HG03469 (cell line): ENCODE results near the gene ARHGAP25.

ENCODE experiments used
- ATAC-seq: cut with Tn5 transposase; IDR thresholded peaks from one replicate; pipeline ENCODE4 v1.9.1; 2021; ENCODE audit warnings: mild to moderate bottlenecking, moderate library complexity, moderate number of reproducible peaks; ENCODE audit not compliant: unreplicated experiment

Gene ARHGAP25

DNA sequence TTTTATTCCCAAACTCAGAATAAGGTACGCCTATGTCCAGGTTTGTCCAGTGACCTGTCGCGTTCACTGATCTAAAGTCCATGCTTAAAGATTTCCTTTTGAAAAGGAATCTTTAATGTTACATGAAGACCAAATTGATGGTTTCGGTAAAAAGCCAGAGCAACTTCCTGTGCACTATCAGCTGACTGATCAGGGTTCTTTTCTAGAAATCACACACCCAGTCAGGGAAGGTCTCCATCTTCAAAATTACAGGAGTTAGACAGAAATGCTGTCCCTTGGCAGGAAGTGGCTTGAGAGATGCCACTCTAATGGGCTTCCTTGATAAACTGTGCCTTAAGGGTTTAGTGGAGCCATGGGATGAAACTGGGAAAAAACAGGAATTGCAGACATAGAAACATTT is 14.7 kb upstream of the ARHGAP25 start:
- ATAC-seq: no peak

DNA sequence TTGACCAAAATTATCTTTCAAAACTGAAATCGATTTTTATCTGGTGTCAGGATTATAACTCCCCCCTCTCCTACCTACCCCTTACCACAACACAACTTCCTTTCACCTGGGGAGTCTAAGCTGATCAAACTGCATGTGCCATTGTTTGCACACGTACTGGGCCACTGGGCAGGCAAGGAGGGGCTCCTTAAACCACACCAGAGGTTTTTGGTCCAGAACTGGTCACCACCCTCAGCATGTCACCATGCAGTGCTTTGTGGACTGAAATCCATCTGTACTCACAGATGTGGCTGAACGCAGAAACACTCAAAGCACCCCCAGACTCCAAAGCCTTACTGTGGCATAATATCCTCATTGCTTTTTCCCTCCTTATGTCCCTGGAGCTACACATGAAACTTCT is 13.9 kb upstream of the ARHGAP25 start:
- ATAC-seq: no peak

DNA sequence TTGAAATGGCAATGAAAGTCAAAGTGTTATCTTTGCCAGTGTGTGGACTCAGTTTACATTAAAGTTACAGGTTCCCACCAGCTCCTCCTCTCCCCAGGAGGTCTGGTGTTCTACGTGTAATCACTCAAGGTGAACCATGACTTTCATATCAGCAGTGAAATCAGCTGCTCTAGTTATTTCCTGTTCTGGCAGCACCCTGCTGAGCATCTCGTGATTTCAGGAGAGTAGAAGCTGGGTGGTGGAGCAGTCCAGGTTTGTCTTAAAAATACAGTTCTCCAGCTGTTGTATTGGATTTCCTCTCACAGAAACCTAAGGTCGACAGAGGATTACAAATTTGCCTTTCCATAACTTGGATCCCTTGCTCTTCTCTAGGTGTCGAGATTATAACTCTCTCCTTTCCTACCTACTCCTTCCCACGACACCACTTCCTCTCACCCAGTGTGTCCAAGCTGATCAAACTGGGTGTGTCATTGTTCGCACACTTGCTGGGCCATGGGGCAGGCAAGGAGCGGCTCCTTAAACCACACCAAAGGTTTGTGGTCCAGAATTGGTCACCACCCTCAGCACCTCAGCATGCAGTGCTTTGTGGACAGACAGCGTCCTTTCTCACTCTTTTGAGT is 13.0 kb upstream of the ARHGAP25 start:
- no peak for ATAC-seq

DNA sequence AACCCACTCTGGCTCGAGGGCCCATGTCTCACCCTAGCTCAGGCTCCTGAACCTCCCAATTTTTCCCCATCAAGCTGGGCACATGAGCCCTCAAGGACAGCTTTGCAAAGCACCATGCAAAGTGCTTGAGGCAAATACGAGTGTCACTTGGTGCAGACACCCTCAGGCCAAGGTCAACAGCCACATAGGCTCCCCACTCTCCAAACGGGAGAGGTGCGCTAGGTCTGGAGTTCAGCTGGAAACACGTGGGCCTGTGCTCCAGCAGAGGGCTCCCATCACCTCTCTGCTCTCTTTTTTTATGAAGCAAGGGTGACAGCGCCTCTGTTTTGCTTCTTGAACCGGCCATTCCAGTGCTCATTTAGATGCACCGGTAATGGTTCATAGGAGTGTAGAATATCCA is 11.9 kb upstream of the ARHGAP25 start:
- no peak for ATAC-seq

DNA sequence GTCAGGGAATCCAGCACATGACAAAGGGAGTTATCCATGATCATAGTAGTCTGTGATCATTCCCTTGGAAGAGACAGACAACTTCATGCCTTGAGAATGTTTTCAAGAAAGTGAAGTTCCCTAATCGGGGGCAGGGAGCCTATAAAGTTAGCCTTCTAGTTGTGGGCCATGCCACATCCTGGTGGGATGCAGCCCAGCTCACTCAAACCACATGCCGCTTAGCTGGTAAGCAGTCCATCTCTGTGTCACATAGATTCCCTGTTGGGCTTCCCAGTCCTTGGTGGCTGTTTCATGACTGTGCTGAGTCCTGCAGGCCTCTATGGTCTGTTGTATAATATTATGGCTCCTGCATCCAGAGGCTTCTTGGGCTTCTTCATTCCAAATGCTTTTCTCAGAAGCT is 11.4 kb upstream of the ARHGAP25 start:
- no peak for ATAC-seq

DNA sequence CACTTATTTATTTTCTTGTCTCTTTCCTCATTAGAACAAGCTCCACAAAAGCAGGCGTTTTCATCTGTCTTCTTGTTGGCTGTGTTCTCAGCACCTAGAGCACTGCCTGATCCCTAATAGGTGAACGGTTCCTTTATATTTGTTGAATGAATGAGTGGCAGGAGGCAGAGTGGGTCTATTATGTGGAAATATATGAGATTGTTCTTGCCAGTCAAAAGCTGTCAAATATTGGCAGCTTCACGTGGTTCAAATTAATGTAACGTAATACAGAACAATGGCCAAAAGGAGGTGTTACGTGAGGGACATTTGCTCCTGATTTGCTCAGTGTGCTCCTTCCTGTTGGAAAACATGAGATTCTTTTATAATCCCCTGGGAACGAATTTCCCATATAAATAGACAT is 8.5 kb upstream of the ARHGAP25 start:
- no peak for ATAC-seq

DNA sequence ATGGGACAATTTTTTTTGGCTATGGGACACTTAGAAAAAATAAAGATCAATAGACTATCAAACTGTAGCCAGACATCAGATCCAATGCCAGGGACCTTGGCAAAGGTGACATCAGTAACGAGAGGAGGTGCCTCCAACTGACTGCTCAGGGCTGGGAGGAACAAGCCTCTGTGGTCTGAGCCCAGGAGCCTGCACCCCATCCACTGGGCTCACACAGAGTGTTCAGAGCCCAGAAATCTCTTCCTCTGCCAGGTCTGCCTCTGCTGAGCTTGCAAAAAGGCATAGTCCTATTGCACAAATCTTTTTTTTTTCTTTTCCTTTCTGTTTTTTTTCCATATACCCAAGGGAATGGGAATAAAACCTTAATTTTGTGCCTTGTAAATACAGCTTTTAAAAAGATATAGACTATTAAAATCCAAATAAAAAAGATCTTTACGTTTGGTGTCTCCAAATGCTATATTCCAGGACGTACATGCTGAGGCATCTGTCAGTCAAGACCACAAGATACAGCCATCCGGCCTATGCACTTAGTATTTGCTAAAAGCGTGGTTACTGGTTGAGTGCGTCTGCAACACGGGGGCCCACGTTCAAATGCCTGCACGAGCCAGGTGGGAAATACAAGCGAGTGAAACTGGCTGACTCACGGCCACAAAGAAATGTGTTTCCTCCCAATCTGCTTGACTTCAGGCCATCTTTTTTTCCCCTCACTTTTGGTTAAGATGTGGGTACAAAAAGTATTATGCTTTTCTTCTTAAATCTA is 7.8 kb upstream of the ARHGAP25 start:
- ATAC-seq: peak; percentile 89

GRCh38 chr2:68727683-68728375 is 6.8 kb upstream of the ARHGAP25 start:
- no peak for ATAC-seq

DNA sequence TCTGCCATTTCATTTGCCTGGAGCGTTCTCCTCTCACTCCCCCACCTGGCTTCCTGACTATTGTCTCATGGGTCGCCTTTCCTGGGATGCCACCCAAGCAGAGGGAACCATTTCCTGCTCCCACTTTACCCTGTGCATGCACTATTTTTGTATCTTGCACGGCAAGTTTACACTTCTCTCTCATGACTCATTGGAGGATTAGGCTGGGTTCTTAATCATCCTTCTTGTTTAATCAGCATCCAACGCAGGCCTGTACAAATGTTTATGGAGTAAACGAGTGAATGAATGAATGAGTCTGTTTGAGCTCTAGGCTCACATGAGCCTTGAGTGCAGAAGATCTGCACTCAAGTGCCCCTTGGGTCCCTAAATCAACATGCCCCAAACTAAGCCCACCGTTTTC is 3.8 kb upstream of the ARHGAP25 start:
- ATAC-seq: no peak

DNA sequence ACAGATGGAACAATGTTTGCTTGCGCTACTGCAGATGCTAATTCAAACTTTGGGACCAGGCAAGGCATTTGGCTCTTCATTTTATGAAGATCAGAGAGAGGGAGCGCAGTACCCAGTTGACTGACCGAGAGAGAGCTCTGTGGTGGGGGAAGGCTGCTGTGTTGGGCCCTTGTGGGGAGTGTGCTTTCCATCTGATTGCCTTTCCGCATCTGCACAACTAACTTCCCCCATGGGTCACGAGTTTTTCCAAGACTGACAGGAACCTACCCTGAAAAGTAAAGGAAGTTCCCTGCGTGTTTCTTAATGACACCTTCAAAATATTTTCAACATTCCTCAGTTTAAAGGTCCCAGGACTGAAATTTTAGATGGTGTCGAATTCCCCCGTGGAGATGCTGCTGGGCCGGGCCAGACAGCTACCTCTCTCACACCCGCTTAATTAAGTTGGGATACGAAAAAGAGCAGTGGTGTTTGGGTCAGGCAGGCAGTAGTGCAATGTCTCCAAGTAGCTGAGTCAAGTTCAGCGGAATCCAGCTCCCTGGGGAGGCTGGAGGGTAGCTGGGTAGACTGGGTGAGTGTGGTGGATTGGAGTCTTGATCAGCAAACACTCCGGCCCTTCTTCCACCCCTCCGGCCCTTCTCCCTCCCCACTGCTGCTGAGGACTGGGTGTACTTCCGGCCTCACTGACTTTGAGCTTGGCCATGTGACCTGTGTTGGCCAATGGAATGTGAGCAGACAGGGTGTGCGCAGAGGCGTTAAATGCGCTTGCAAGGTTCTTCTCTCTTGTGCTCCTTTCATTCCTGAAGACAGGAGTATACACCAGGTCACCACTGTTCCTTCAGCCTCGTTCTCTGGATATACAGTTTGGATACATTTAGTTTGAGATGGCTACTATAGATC is 2.3 kb upstream of the ARHGAP25 start:
- ATAC-seq: no peak

DNA sequence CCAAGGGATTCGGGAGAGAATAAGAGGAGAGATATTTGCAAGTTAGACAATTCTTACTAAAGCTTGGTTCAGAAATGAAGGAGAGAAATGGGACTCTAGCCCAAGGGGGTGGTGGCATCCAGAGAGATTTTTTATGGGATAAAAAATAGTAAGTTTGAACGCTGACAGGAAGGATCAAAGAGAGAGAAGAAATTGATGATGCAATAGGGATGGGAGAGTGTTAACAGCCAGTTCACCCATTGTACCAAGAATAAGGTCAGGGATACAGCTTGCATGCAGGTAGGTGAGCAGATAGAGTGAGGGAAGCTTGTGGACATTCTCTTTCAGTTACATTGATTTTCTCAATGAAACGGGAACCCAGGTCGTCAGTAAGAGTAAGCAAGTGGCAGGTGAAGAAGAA is 1.2 kb upstream of the ARHGAP25 start:
- no peak for ATAC-seq

GRCh38 chr2:68734176-68734575 is 435 bp upstream of the ARHGAP25 start:
- ATAC-seq: no peak

DNA sequence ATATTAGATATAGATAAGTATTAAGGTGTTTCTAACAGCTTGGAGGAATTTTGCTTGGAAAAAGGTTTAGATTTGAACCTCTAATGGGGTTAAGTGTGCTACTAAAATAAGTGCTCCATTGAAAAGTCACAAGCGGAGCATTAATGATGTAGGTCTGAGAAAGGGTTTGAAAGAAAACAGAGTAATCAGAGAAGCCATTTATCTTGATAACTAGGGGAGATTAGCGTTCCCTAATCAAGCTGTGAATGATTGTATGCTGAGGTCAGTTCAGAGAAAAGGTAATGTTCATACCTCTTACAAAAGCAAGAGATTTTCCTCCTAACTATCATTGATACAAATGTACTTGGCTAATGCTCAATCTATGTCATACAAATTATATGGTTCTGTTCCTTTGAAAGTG is 1.5 kb downstream of the ARHGAP25 start:
- no peak for ATAC-seq

DNA sequence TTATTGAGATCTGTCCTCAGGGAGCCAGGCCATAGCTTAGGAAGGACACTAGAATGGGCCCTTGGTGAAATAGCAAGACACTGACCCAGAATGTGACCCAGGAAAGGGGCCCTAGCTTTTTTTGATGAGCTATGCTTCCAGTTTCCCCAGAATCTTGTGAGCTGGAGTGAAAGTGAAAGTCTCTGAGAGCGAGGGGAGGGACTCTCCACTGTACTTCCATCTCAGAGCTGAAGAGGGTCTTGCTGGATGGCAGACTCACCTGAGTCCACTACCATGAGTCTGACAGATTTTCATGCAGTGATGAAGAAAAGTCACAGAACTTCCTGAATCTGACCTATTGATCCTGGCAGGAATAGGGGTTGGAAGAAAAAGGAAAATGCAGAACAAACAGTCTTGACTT is 3.1 kb downstream of the ARHGAP25 start:
- ATAC-seq: no peak

DNA sequence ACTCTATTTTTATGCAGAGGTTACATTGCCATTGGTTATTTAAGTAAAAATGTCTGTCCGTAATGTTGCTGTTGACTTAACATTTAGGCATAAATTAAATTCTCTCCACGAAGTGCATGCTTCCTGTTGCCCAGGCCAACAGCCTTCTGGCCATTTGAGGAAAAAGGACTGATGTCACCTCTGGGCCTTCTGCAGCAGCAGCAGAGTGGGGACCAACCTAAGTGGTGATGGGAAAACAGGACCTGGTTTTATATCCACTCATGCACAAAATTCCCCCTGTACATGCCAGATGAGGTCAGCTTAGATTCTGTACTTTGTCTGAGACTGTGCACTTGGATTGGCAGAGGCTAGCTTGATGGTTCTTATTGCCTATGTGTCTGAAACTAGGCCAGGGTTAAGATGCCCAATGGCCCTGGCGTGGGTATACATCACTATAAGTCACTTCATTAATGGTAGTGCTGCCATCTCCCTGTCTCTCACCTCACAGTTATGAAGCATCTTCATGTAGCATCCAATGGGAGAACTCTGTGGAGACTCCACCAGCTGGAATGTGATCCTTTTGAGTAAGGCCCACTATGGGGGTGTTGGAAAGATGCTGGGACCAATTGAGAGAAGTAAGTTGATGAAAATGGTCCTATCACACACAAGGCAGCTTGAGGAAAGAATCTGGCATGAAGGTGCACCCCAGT is 4.4 kb downstream of the ARHGAP25 start:
- ATAC-seq: no peak

DNA sequence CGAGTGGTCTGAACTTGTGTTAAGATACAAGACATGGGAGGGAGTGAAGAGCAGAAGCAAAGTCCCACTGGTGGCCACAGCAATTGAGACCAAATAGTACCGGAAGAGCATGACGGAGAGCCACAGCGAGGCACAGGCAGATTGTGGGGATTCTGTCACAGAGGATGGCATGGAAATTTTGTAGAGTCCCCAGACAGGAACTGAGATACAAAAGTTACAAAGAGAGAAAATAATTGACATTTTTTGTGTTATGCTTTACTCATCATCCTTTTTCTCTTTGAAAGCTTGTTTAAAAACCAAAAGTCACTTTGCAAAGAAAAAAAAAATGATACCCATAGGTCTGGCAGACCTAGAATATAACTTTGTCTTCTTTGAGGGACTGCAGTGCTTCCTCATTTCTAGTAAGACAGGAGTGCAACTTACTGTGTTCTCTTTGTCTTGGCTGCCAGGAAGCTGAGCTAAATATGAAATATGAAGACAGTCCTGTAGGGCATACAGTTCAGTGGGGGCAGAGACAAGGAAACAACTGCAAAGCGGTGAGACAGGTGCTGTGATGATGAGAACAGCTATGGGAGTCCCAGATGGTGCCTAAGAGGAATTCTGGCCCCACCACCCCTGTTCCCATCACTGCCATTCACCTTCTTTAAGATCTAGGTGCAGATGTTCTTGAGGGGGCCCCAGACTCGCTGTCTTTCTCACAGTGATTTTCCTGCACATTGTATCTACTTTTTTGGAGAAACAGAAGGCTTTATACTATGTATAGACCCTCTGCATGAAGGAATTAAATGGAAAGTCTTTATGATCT is 5.2 kb downstream of the ARHGAP25 start:
- ATAC-seq: no peak

DNA sequence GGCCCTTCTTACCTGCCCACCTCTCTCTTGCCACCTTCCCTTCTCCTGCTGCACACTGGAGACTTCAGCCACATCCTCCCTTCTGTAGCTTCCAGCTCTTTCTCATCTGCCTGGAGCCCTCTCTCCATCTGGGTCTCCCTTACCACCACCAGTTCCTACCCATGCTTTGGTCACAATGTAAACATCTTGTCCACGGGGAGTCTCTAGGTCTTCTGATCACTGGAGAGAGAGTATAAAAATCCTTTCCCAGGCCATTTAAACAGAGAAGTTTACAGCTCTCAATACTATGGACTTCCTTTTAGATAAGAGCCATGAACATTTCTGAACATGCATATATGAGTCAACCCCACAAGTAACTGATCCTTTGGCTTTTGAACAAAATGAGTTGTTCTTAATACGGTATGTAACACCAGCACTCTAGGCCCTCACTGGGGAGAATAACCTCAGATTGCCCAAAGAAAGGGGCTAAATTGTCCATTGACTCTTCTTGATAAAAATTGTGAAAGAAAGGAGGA is 5.8 kb downstream of the ARHGAP25 start:
- no peak for ATAC-seq

- no peak for ATAC-seq
Measured at GRCh38 chr2:68741238-68741637, 6.6 kb downstream of the ARHGAP25 start.

DNA sequence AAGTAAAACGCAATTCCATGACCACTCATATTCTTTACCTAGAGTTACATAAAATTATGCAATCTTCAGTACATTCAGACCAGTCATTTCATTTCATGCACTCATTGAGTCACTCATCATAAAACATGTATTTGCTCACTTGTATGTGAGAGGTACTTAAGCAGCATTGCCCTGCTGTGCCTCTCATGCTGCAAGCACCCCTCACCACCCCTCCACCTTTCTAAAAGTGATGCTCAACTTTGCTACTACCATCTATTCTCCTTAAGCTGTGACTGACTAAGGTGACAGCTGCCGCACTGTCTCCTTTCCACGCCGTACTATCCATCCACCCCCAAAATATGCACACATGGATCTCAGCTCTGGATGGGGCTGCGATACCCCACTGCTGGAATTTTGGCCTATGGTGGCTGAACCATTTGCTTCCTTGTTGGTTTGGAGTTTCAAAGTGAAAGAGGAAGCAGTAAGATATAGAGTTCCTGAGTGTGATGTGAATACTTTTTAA is 7.2 kb downstream of the ARHGAP25 start:
- no peak for ATAC-seq
